VCaP (cell line): Measurements from ENCODE around the gene DUSP1.

Experiments used
- H3K27ac ChIP-seq: fragments of 450-650 bp; 2 replicates; pipeline ENCODE4 v1.5.1; 2017
- TF ChIP-seq, protein P1 (sequence below): fragments of 450-650 bp; conservative IDR thresholded peaks from 2 replicates; pipeline ENCODE4 v1.5.1; 2017; ENCODE audit warnings: mild to moderate bottlenecking, moderate library complexity

DUSP1 gene

DNA sequence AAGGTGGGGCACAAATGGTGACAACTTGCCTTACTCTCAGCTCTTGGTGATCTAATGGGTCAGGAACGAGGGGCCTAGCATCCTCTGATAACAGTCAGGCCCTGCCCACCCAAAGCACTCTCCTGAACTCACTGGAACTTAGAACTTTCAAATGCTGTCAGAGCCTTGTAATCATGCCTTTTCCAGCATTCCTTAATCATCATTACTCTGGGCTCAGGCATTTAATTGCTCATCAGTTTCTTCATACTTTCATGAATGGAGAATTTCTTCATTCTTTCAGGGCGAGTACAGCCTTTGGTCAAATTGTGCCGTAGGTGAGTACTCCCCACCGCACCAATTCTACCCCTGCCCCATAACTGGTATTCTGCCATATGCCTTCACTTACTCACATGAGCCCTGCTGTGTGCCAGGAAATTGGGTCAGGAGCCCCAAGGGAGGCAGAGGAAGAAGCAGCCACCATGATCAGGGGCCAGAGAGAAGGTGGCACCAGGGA is 30.2 kb upstream of the DUSP1 start:
- no peak overlapping the region for H3K27ac ChIP-seq
- TF ChIP-seq, protein P1, sequence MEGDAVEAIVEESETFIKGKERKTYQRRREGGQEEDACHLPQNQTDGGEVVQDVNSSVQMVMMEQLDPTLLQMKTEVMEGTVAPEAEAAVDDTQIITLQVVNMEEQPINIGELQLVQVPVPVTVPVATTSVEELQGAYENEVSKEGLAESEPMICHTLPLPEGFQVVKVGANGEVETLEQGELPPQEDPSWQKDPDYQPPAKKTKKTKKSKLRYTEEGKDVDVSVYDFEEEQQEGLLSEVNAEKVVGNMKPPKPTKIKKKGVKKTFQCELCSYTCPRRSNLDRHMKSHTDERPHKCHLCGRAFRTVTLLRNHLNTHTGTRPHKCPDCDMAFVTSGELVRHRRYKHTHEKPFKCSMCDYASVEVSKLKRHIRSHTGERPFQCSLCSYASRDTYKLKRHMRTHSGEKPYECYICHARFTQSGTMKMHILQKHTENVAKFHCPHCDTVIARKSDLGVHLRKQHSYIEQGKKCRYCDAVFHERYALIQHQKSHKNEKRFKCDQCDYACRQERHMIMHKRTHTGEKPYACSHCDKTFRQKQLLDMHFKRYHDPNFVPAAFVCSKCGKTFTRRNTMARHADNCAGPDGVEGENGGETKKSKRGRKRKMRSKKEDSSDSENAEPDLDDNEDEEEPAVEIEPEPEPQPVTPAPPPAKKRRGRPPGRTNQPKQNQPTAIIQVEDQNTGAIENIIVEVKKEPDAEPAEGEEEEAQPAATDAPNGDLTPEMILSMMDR = no peak

DNA sequence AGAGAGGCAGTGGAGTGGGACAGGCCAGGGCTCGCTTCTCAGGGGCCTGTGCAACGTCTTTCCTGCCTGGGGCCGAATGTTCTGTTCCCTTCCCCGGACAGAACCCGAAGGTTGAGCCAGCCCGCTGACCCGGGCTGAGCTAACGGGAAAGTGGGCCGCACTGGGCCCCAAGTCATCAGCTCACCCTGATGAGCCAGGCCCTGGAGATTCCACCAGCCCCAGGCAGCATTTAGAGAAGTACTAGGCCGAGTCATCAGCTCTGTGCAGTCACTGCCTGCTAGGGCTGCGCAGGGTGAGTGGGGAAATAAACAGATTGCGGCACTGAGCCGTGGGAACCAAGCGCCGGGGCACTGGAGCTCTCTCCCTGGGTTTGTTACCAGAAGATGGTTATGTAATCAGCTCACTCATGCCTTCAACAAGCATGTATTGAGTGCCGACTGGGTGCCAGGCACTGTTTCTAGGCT is 29.1 kb upstream of the DUSP1 start:
- H3K27ac ChIP-seq = no peak overlapping the region
- TF ChIP-seq, protein P1 = no peak

DNA sequence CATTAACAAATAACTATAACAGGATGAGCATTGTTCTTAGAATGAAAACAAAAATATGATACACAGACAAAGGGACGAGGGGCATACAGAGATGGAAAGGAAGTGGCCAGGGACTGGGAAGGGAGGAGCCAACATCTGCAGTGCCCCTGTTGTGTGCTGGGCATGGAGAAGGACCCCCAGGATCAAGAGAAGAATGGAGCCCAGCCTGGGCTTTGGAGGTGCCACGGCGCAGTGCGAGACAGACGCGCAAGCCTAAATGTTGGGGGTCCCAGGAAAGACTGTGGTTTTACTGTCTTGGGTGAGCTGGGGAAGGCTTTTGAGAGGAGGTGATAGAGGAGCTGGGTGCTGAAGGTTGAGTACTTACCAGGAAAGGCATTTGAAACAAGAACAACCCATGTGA is 28.4 kb upstream of the DUSP1 start:
- TF ChIP-seq, protein P1 = no peak

DNA sequence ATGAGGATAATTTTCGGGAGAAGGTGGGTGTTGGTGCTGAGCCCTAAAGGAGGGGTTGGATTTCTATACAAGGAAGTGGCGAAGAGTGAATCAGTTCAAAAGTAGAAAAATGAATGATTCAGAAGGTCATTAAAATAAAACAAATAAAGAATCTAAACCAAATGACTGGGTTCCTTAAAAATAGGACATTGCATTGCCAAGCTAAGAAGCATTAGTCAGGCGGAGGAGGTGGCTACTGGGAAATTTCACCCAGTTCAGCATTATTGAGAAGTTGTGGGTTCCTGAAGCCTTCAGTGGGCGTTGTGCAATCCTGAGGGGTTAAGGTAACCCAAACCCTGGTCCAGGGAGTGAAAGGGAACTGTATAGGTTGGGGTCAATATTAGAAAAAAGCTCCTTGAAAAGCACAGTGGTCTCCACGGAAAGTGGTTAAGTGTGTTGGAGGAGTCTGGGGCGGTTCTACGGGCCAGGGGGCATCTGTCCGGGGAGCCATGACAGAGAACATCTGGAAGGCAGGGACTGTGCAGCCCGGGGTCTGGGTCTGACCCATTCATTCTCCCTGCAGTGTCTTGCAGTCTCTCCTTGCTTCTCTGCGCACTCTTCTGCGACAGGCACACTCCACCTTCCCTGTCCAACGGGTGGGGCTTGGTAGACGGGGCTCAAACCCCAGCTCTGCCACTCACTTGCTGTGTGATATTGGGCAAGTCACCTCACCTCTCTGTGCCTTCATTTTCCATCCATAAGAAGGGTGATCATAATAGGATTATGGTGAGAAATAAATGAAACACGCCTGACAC is 27.6 kb upstream of the DUSP1 start:
- no peak overlapping the region for H3K27ac ChIP-seq
- TF ChIP-seq, protein P1 = no peak

More for the DNA sequence above, 28.4 kb upstream of the DUSP1 start:
- no peak overlapping the region for H3K27ac ChIP-seq

DNA sequence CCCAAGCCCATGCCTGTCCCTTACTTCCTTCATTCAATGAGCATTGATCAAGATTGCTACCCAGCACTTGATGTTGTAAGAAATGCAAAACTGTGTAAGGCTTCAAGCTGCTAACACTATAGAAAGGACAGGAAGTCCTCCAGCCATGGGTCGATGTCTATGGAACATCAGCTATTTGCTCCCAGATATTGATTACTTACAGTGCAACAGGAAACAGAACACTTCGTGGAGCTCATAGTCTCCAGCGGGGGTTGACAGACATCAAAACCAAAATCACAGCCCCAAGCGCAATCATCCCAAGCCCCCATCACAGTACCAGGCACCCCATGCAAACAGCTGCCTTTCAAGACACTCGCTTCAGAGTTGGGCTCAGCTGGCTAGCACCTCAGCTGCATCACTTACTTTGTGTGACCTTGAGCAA is 26.8 kb upstream of the DUSP1 start:
- TF ChIP-seq, protein P1 = no peak
- no peak overlapping the region for H3K27ac ChIP-seq

DNA sequence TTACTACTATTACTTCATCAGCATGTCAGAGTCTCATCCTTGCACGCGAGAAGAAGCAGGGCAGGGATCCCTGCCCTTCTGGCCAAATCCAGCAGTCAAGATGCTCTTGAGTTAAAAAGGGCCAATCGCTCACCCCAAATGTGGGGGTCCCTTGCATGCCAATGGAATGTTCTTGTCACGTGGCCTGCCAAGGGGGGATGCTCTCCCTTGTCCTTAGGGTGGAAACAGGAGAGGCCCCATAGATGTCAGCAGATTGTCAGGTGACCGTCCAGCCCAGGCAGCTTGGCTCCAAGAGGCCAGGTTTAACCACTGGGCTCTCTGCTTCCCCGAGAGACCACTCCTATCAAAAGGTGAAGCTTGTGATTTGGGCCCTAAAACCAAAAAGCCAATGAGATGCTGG is 25.3 kb upstream of the DUSP1 start:
- TF ChIP-seq, protein P1 = no peak
- no peak overlapping the region for H3K27ac ChIP-seq

DNA sequence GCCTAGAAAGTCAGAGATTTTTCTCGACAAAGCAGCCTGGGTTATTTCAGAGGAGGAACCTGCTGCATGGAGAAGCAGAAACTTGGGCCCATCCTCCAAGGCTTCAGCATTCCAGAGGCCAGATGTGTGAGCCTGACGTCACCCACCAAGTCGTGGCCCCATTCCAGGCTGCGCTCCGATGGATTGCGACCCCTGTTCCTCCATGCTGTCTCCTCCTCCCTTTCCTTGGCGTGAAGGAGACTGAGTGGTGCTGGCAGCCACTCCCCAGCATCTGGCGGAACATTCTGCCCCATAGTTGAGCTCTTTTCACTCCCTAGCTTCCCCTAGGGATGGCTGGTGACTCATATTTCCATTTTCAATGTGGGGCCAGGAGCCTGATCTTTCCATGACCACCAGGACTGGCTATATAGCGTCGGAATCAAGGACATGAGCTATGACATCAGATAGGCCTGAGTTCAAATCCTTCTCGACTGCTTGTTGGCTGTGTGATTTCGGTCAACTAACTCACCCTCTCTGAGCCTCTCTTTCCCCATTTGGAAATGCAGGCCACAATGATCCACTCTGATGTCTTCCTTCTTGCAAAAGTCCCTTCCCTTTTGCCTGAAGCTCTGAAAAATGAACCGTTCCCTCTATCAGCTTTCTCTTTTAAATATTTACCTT is 24.5 kb upstream of the DUSP1 start:
- TF ChIP-seq, protein P1 = no peak
- H3K27ac ChIP-seq = no peak overlapping the region
